ENCODE data around the gene ZNF25.
A peak's percentile ranks its signal among the peaks of the same experiment; 100 is the strongest.

DNA sequence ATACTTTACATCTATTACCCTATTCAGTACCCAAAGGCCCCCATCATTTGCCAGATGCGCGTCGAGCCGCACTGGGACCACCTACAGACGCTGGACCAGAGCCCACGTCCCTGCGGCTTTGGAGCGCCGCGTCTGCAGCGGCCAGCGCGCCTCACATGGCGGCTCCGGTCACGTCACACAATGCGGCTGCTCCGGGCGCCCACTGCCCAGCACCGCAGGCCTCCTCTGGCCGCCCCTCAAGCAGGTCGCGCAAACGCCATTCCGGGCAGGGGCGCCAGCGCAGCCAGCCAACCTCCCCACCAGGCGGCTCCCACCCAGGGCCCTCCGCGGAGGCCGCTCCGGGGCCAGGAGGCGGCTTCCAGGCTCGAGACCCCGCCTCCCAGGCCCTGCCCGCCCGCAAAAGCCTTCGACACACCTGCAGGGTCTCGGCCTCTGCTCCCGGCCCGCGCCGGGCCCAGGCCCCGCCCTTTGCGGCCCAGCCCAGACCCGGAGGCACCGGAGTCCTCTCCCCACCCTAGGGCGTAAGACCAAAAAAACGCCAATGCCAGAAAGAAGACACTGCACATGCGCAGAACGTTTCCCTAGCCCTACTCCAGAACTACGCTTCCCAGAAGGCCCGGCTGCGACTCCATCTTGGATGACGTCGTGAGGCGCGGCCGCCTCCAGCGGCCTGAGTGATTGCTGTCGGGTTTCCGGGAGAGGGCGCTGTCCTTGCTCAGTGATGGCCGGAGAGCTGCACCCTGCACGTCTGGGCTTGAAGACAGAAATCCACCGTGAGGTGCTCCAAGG, at the start of gene ZNF25:
- TF ChIP-seq POLR2A (IDR thresholded peaks at IDR 0.05), result peak; percentile 63
- TF ChIP-seq, protein P1, sequence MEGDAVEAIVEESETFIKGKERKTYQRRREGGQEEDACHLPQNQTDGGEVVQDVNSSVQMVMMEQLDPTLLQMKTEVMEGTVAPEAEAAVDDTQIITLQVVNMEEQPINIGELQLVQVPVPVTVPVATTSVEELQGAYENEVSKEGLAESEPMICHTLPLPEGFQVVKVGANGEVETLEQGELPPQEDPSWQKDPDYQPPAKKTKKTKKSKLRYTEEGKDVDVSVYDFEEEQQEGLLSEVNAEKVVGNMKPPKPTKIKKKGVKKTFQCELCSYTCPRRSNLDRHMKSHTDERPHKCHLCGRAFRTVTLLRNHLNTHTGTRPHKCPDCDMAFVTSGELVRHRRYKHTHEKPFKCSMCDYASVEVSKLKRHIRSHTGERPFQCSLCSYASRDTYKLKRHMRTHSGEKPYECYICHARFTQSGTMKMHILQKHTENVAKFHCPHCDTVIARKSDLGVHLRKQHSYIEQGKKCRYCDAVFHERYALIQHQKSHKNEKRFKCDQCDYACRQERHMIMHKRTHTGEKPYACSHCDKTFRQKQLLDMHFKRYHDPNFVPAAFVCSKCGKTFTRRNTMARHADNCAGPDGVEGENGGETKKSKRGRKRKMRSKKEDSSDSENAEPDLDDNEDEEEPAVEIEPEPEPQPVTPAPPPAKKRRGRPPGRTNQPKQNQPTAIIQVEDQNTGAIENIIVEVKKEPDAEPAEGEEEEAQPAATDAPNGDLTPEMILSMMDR (IDR thresholded peaks at IDR 0.05), result peak; percentile 85 to 95 (median 91)
